HG02678 (cell line): ENCODE measurements around the gene THG1L.
"Not testable (repeated sequence)": the region's sequence is repeated elsewhere in the genome, so short reads cannot be mapped to it uniquely, and the experiment has no call there.

Experiments
- ATAC-seq: cut with Tn5 transposase; IDR thresholded peaks from one replicate; pipeline ENCODE4 v1.9.1; 2021; ENCODE audit warnings: mild to moderate bottlenecking, moderate library complexity; ENCODE audit not compliant: unreplicated experiment

Gene THG1L

DNA sequence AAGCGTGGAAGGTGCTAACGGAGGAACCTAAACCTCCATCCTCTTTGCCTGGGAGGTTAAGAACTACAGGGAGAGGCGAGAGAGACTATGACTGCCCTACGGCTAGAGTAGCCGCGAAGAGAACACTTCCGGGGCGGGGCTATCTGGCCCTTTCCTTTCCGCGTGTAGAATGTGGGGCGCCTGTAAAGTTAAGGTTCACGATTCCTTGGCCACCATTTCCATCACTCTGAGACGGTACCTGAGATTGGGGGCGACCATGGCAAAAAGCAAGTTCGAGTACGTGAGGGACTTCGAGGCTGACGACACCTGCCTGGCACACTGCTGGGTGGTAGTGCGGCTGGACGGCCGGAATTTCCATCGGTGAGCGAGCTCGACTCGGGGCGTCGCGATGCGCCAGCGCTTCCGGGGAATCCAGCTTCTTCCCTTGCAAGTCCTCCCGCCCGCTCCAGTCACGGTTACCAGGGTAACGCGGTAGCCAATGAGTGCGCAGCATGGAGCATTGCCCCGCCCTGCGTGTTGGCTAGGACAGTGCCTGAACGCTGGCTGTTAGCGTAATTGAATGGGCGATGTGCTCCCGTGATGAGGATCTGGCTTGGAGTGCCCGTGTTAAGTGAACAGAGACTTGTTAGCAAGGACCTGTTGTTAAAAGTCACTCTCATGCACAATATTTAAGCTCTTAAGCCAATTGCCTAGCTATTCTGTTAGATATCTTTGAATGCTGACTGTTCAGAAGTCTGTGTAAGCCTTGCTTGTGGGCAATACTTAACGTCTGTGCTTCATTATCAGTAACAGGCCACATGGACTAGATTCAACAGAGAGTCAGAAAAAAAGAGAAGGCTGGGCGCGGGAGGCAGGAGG is at the start of gene THG1L:
Gene THG1L, plus strand, starts transcription at position 149 of the 858 bp plus-strand sequence. Its CDS starts 21 bp downstream, at position 170.
- ATAC-seq = peak; percentile 93

- ATAC-seq = no peak
These were observed 49.0 kb upstream of the THG1L start for GRCh38 chr5:157682257-157682656.

DNA sequence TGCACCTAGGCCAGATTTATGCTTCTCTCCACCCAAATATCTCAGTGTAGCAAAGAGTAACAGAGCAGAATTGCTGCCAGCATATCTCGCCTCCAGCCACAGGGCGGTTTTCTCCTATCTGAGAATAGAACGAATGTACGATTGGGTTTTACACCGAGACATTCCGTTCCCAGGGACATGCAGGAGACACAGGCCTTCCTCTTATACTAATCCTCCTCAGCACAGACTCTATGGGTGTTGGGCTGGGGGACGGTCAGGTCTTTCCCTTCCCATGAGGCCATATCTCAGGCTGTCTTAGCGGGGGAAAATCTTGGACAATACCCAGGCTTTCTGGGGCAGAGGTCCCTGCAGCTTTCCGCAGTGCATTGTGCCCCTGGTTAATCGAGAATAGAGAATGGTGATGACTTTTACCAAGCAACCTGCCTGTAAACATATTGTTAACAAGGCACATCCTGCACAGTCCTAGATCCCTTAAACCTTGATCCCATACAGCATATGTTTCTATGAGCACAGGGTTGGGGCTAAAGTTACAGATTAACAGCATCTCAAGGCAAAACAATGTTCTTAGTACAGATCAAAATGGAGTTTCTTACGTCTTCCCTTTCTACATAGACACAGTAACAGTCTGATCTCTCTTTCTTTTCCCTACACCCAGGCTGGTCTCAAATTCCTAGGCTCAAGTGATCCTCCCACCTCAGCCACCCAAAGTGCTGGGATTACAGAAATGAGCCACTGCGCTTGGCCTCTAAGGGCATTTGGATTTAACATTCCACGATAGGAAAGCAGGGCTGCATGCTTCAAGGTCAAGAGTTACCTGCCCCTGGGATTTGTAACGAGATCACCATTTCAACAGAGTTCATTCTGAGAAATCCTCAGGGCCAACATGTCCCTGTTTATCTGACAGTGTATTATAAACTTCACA is 44.7 kb upstream of the THG1L start:
- ATAC-seq = not testable (repeated sequence)

GRCh38 chr5:157687198-157687554 is 44.0 kb upstream of the THG1L start:
- ATAC-seq = no peak

DNA sequence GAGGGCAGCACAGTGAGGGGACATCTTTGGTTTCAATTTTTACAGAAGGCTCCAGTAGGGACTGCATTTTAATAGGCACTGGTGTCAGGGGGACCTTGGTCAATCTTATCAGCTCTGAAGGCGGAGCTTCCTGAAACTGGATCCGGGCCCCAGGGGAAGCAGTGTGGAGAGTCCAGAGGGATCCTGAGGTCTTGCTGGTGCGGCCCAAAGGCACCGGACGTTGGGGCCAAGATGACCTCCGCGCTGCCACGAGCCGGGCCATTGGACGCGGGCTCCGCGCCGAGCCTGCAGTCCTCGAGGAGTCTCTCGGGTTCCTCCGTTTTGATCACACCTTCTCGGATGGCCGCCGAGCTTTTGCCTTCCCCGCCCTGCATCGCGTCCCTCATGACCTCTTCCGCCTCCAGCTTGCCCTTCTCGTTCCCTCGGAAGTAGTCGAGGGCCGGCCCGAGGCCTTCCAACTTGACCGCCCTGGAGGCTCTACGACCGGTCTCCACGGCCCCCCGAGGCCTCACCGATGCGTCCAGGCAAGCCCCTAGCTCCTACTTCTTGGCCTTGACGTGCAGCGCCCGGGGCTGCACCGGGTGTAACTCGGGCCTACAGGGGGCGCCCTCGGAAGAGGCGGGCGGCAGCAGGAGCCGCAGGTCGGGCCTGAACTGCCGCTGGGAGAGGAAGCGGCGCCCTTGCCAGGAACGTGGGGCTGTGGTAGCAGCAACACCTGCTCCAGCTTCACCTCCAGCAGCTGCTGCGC is 41.1 kb upstream of the THG1L start:
- no peak for ATAC-seq

DNA sequence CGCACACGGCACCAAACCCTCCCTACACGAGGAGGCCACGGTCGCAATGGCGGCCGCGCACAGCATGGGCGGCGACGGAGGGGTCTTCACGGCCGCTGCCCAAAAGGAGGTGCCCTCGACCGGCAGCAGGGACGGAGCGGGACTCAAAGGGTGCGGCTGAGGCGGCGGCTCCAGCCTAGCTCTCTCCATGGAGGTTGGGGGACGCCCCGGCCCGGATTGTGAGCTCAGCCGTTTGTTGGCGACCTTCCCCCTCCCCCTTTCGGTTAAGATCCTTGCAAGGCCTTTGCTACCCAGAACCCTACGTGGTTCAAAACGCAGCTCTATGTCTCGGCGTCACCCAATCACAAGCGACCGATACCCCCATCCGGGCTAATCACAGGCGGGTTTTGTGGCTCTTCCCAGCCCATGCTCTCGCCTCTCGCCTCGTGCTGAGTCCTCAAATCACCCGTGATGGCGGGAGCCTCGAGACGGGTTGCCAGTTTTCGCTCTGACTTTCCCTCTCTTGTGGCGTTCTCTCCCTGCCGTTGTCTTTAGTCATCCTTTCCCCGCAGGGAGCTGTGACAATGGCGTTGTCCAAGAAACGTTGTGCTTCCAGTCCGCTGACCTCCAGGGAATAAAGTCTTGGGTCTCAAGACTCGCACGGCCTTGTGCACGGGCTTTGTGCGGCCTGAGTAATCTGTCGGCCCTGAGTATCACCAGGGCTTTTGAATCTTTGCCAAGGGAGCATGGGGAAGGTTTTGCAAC is 40.4 kb upstream of the THG1L start:
- ATAC-seq = no peak

GRCh38 chr5:157693816-157694215 is 37.4 kb upstream of the THG1L start:
- ATAC-seq = not testable (repeated sequence)

DNA sequence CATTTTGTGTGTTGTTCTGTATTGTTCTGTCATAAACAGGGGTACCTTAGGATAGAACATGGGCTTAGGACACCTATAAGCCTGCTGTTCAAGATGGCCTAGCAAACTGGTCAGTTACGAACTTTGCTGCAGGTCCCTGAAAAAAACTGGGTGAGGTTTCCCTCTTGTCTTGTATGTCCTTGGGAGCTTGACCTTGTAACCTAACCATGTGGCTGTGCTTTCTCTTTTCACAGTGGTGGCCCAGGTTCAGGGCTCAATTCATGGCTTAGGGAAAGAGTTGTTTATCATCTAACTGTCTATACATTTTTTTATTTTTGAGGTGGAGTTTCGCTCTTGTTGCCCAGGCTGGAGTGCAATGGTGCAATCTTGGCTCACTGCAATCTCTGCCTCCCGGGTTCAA is 35.1 kb upstream of the THG1L start:
- ATAC-seq = not testable (repeated sequence)

- not testable (repeated sequence) for ATAC-seq
These were observed 32.5 kb upstream of the THG1L start for GRCh38 chr5:157698674-157699073.

GRCh38 chr5:157703736-157704135 is 27.5 kb upstream of the THG1L start:
- no peak for ATAC-seq

DNA sequence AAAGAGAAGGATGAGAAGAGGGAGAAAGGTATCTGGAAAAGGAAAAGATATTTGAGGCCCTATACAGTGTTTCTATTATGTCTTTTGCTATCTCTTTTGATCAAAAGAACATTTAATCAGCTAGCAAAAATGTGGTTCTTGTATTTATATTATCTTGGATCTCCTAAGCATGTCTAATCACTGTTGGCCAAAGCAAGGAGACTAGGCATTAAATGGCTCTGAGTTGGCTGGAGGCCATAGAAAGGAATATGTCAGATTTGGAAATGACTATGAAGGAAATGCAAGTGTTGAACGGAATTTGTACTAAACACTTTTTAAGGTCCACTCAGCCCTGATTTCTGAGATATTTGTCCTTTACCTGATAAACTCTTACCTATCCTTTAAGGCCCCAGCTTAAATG is 22.4 kb upstream of the THG1L start:
- no peak for ATAC-seq

- no peak for ATAC-seq
These were observed 21.9 kb upstream of the THG1L start for GRCh38 chr5:157709346-157709745.

- no peak for ATAC-seq
These were observed 20.8 kb upstream of the THG1L start for GRCh38 chr5:157710431-157710830.

- ATAC-seq = no peak
These were observed 20.3 kb upstream of the THG1L start for GRCh38 chr5:157710882-157711281.

DNA sequence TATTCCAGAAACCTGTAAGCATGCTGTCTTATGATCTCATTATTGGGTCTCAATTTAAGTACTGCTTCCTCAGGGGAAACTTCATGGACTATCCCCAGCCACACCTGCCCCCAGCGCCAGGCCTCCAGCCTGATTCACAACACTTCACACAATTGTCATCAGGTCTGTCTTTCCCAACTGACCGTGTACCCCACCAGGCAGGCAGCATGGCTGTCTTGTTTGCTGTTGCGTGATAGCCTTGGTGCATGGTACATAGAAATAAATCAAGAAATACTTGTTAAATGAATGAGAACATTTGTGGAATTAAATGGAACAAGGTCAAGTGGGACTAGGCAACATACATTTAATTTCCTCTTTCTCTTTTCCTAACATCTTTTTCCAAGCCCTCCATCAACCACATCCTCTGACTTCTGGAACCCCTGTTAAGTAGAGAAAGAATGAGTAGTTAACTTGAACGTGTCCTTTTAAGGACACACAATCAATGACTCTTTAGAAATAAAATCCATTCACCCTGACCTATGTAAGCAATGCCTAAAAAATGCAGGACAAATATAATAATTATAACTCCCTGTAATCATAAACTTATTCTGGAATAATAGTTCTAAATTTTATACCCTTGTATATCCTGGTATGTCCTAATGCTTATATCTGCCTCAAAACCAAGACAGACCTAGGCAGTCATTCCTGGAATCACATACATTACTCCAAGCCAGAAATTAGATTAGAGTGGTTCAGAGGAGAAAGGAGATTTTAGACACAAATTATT is 17.2 kb upstream of the THG1L start:
- no peak for ATAC-seq

- no peak for ATAC-seq
These were observed 16.7 kb upstream of the THG1L start for GRCh38 chr5:157714596-157714864.

DNA sequence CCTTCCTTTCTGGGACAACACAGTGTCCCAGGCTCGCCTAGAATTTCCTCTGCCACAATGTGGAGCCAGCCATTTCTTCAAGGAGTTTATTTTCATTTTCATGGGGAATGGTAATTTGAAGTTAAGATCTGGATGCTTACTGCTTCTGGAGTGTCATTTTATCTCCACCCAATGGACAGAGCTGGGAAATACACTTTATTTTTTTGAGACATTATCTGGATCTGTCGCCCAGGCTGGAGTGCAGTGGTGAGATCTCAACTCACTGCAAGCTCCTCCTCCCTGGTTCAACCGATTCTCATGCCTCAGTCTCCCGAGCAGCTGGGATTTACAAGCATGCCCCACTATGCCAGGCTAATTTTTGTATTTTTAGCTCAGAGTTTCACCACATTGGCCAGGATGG is 12.7 kb upstream of the THG1L start:
- ATAC-seq = peak; percentile 53

DNA sequence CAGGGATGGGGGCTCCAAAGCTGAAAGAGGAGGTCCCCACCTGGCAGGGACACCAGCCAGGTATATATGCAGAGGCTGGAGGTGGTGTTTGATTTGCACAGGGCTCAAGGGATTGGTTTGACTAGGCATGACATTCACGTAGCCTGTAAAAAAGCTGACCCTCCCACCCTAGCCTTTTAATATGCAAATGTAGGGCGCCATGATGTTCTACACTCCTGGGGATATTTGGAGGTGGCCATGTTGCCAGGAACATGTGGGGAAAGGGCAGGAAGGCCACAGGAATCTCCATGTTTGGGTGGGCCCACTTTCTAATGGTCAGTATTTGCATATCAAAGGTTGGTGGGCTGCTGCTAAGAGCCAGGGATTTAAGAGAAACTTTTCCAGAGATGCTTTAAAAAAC is 12.0 kb upstream of the THG1L start:
- ATAC-seq = no peak

- ATAC-seq = no peak
These were observed 10.1 kb upstream of the THG1L start for GRCh38 chr5:157721159-157721558.

GRCh38 chr5:157722895-157723294 is 8.3 kb upstream of the THG1L start:
- not testable (repeated sequence) for ATAC-seq
